Fibroblast of skin of left quadriceps (primary cell): ENCODE data around the gene SULT2B1.

Experiments
- DNase-seq, 2 experiments: peaks; one replicate each; pipeline ENCODE4 v3.0.0-alpha.2; 2013; ENCODE audit warnings: low read depth in 2 of 2

SULT2B1 gene

DNA sequence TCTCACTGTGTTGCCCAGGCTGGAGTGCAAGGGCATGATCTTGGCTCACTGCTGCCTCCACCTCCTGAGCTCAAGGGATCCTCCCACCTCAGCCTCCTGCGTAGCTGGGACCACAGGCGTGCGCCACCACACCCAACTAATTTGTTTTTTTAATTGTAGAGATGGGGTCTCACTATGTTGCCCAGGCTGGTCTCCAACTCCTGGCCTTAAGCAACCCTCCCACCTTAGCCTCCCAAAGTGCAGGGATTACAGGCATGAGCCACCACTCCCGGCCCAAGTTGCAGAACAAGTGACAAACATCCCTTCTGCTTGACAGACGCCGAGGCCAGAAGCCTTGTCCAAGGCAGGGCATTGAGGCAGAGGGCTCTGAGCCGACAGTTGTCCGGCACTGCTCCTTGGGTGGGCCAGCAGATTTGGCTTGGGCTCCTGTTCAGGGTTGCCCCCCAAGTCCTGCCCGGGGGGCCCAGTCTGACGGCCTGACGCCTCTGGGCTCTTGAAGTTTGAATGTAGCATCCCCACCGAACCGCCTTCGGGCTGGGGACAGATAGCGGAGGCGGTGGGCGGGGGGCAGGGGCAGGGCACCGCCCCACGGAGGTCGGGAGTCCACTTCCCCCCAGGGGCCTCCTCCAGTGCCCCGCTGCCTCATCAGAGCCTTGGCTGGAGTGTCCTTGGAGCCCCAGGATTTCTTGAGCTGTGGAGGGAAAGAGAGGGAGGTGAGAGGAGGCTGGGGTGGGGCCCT is 48.9 kb downstream of the SULT2B1 start:
- no peak for DNase-seq

DNA sequence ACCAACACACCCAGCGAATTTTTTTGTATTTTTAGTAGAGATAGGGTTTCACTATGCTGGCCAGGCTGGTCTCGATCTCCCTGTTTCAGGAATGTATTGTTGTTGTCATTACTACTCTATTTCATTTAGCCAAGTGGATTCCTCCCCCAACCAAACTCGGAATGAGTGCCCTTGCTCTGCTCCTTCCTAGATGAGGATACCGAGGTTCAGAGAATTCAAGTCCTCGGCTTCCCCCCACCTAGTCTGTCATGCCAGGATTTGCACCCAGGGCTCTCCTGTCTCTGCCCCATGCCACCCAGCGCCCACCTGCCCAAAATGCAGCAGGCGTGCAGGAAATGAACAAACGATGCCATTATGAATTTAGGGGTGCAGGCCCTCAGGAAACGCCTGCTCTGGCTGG is 51.0 kb downstream of the SULT2B1 start:
- no peak for DNase-seq

DNA sequence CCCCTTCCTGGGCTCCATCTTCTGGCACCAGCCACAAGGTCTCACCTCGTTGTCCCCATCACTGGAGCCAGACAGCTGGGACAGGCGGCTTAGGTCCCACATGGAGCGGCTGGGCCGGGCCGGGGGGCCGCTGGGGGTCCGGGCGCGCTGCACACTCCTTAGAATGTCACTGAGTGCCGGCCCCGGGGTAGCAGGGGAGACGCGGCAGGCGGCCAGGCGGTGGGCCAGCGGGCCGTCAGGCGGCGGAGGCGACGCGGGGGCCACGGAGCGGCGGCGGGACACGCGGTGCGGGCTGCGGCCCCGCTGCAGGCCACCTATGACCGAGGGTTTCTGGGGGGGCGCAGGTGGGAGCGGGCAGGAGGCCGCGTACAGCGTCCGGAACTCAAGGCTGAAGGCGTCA is 51.5 kb downstream of the SULT2B1 start:
- DNase-seq: no peak

DNA sequence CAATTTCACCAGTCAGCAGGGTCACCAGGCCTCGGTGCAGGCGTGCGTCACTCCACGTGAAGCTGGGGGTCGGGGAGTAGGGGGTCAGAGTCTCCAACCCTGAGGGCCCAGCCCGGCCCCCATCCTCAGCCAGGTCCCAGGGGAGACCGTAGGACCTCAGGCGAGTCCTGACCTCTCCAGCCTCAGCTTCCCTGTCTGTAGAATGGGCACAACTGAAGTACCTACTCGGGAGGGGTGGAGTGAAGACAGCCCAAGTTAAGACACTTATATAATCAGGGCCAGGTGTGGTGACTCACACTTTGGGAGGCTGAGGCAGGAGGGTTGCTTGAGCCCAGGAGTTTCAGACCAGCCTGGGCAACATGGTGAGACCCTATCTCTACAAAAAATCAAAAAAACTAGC is 51.9 kb downstream of the SULT2B1 start:
- no peak for DNase-seq

DNA sequence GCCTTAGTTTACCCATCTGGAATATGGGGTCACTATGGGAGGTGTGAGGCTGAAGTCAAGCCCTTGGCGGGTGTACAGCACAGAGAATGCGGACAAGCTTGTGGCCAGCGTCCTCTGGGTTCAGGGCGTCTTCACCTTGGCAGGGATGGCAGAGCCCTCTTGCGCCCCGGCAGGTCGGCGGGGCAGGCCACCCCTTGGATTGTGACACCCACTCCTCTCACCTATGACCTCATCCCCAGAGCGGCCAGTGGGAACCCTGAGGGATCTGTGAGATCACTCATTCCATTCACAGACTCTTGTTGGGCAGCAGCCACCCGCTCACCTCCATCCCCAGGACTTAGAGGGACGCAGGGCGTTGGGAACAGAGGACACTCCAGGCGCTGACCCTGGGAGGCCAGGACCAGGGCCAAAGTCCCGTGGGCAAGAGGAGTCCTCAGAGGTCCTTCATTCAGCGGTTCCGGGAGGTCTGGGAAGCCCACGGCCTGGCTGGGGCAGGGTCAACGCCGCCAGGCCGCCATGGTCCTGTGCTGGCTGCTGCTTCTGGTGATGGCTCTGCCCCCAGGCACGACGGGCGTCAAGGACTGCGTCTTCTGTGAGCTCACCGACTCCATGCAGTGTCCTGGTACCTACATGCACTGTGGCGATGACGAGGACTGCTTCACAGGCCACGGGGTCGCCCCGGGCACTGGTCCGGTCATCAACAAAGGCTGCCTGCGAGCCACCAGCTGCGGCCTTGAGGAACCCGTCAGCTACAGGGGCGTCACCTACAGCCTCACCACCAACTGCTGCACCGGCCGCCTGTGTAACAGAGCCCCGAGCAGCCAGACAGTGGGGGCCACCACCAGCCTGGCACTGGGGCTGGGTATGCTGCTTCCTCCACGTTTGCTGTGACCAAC is 54.7 kb downstream of the SULT2B1 start, which contains the start of gene SPACA4:
Gene SPACA4, plus strand, starts transcription at position 280 of the 896 bp plus-strand sequence. Its CDS starts 237 bp downstream, at position 517.
- DNase-seq: no peak

DNA sequence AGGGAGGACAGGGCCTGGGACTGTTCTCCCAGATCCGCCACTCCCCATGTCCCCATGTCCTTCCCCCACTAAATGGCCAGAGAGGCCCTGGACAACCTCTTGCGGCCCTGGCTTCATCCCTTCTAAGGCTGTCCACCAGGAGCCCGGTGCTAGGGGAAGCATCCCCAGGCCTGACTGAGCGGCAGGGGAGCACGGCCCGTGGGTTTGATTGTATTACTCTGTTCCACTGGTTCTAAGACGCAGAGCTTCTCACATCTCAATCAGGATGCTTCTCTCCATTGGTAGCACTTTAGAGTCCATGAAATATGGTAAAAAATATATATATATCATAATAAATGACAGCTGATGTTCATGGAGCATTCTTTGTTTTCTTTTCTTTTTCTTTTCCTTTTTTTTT is 55.4 kb downstream of the SULT2B1 start:
- DNase-seq: no peak

DNA sequence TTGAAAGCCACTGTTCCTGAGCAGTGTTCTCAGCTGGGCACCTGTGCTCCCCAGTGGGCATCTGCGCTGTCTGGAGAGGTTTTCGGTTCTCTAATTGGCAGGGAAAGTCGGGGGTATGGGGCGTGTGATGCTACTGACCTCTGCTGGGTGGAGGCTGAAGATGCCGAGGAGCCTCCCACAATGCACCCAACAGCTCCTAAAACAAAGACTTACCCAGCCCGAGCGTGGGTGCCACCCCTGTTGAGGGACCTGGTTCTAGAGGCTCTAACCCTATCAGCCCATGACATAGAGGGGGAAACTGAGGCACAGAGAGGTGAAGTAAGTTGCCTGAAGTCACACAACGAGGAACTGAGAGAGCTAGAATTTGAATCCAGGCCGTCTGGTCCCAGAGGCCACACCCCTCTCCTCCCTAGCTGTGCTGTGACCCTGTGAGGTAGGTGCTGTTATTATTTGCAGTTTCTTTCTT is 56.9 kb downstream of the SULT2B1 start:
- DNase-seq: no peak

DNA sequence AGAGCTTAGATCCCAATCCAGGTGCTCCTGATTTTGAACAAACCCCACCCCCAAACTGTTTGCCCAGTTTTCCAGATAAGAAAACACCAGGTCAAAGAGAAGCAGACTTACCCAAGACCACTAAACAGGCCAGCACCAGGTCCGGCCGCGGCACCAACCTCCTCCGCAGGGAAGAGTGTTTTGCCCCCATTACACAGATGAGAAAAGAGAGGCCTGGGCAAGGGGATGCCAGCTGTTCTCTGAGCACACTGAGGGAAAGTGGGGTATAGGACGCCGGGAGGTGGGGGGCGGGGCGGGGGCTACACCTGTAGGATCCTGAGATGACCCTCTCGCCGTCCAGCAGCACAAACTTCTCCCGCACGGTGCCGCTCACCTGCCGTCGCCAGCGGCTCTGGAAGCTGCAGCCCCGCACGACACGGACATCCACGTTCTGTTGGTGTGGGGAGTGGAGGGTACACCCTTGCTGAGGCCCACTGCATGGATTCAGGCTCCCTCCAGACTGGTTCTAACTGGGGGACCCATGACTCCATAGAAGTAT is 57.7 kb downstream of the SULT2B1 start:
- DNase-seq: no peak

DNA sequence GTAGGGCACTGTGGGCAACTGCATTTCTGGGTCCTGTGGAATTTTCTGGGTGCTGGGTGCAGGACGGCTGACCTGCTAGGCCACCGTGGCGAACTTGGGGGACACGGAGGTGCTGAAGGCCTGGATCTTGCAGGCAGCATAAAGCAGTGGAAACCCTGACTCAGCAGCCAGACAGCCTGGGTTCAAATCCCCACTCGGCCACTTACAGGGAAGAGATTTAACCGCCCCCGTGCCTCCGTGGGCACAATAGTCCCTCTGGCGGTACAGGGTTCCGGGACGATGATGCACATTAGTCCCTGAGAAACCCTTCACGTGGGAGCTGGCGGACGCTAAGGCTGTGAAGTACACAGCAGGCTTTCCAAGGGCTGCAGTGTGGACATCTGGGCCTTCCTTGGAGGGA is 59.9 kb downstream of the SULT2B1 start:
- no peak for DNase-seq

DNA sequence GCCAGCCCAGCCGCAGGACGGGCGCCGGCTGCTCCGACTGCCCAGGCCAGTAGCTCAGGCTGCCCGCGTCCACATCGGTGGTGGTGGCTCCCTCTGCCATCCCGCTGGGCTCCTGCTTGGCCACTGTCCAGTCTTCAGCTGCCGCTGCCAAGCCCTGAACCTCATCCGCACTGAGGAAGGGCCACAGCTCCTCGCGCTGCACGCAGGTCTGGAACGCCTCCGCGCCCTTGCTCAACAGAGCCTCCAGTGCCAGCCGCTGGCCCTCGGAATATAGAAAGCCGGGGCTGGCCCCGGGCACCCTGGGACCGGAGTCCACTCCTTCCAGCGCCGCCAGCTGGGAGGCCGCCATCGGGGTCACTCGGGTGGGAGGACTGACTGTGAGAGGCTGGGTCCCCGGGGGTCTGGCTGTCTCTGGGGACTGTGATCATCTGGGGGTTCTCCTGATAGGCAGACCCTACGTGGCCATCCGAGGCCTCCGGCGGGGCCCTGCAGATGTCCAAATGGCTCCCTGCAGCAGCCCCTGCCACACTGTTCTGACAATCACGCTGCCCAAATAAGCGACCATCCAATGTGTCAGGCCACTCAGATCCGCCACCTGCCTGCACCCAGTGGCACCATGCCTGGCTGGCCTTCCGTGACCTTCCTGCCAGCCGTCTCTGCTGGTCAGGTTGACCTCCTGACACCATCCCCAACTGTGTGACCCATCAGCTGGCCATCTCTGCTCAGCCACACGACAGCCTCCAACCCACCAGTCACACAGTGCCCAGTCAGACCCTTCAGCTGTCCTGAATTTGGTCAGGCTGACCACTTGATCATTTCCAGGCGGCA is 61.3 kb downstream of the SULT2B1 start:
- no peak for DNase-seq

DNA sequence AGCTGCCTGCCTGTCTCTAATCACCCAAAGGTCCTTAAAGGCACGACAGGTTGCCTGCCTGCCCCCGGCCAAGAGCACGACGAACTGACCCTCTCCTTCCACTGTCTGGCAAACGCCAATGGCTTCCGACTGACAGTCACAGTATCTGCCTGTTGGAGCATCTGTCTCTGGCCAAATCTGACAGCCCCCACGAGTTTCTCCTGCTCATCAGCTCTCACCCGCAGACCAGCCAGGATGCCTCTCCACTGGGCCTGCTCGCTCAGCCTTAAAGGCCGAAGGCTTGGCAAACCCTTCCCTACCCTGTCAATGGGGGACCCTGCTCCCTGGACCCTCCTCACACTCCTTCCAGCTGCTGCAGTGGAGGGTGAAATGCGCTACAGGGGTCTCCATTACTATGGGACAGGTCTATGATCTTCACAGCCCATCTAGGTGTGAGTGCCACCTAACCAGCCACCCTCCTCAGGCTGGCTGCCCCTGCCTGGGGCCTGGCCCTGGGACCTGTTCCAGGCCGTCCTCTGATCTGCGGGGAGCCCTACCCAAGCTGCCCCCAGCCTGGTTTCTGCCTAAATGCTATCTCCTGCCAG is 62.0 kb downstream of the SULT2B1 start:
- no peak for DNase-seq

DNA sequence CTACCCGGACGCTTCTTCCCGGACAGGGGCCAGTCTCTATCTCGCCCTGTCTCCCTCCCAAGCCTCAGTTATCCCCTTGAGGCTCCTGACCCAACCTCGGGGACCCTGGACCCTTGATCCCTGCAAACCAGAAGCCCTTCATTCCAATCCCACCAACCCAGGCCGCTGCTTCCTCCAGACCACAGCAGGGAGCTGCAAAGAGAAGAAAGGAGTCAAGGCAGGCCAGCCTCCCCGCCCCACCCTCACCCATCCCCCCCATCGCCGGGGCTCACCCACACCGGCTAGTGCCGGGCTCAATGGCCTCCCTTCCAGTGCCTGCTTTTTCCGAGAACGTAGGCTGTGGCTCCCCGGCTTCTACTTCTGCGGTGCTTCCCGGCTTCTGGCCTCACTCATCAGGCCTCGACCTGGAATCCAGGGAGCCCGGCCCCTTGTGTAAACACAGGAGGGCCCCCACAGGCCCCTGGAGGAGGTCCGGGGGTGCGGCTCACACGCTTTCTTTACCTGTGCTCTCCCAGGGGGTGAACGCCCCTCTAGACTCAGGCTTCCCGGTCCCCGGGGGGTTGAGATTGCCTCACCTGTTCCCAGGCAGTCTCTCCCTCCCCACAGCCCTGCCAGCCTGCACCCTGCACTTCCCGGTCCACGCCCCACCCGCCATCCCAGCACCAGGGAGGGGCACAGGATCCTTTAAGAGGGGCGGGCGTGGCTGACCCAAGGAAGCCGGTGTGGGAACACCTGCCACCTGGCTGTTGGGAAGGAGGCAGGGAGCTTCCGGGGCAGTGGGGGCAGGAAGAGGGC is 62.7 kb downstream of the SULT2B1 start, which contains the start of gene FAM83E:
Gene FAM83E, minus strand, starts transcription at position 641 of the 795 bp plus-strand sequence. CDS start 1,704 bp downstream, outside the sequence.
- DNase-seq: no peak

DNA sequence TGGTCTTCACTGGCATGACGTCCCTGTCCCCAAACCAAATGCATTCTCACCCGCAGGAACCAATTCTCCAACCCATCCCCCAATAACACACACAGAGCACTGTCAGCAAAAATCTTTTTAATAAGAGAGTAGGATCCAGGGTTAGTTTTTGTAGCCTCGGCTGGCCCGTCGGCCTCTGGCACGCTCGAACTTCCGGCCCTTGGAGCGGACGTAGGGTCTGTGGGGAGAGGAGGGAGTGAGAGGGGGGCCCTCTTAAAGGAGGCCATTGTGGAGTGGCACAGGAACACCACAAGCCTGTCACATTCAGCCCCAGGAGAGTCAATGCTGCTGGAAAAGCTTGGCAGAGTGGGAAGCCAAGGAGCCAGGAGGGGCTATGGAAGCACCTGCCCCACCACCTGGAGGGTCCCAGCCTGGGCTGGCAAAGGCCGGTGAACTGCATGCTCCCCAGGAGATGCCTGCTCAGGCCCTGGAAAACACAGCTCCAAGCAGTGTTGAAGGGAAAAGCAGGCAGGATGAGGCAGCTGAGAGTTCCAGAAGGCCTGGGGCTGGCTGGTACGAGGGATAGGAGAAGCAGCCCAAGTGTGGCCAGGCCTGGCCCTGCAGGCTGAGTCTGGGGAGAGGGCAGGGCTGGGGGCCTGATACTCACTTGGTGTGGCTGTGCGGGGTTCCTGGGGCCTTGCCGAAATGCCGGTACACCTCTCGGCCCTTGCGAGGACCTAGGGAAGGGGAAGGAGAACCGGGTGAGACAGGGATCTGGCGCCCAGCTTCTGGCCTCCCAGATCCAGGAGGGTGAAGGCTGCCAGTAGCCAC is 63.5 kb downstream of the SULT2B1 start:
- DNase-seq: no peak

DNA sequence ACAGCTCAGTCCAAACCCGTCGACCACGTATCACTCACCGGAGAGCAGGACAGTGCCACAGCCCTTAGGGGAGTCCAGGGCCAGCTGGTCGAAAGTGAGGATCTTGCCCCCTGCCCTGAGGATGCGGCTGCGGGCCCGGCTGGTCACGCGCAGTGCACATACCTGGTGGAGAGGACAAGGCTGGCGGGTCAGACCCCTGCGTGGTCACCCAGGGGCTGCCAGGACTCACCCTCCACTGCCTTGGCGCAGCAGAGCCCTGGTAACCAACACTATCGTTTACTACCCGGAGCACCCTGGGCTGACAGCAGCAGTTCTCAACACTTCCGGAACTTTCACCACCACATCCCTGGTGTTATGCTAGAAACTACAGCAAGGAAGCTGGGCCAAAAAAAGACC is 64.1 kb downstream of the SULT2B1 start:
- DNase-seq: no peak

DNA sequence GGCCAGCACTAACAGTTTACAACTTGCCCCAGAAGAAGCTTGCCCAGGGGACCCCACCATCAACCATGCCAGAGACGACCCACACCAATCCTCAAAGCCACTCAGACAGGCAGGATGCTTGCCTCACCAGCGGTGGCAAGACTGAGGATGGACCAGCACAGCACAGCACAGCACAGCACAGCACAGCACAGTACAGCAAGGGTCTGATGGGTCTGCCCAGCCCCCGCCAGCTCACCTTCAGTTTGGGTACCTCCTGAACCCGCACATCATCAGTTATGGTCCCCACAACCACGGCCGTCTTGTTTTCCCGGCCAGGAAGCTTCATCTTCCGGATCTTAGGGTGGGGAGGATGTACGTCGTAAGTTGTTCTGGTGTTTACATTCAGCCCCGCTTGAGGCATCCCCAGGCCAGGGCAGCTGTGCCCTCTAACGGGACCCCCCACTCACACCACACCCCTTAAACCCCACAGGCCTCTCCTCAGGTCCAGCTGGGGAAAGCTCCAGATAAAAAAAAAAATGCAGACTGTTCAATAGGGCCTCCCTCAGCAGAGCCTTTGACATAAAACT is 64.6 kb downstream of the SULT2B1 start:
- no peak for DNase-seq

DNA sequence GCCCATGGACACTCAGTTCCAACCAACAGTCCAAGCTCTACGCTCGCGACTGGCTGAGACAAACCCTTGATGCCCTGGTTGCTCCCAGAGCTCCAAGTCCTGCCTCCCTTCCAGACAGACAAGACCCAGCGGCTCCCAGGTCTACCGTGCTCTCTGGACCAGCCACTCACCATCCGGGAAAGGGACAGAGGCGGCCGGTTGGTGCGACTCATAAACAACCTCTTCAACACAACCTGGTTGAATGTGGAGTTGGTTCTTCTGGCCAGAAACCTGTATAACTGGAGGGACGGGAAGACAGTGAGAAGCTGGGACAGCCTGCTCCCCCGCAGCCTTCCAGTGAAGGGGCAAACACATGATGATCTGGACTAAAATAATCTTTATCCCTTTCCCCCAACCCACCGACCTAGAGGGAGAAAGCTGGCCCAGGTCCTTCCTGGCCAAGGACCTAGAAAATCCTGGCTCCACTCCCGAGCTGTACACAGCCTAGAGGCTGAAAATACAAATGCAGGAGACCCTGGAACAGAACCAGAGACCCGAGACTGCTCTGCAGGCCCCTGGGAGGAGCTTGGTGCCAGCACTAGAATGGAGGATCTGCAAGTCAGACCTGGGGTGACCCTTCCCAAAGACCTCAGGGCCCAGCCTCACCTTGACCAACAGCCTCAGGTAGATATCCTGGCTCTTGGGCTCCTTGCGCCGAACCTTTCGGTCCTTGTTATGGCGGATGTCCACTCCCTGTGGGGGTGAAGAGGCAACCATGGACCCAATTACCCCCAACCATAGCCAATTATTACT is 65.4 kb downstream of the SULT2B1 start:
- DNase-seq: no peak

DNA sequence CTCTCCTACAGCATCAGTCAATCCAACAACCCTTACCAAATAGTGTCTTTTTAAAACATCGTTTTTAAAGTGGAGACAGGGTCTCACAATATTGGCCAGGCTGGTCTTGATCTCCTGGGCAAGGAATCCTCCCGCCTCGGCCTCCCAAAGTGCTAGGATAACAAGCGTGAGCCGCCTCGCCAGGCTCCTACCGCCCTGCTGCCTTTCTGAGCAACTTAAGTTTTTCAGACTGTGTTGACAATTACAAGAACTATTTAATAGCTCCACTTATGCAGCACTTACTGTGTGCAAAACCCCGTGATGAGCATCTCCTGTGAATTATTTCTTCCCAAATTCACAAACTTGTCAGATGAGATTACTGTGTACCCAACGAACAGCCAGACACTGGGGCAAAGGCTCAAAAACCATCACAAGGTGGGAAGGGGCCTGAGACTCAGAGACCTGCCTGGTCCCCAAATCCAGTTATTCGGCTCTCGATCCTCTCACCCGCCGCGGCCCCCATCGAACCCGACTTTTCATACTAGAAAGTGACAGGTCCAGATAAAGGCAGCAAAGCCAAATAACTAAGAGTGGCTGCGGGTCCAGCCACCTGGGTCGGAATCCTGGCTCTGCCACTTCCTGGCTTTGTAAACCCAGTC is 66.4 kb downstream of the SULT2B1 start:
- no peak for DNase-seq
